GM10266 (cell line): ENCODE results near the gene IL17B.

Source experiments
- DNase-seq: peaks from one replicate; pipeline ENCODE4 v3.0.0; 2012; ENCODE audit errors: extremely low spot score
- CTCF ChIP-seq: IDR thresholded peaks from 2 replicates; pipeline ENCODE4 v1.5.1; 2012; ENCODE audit warnings: mild to moderate bottlenecking, low read depth; ENCODE audit not compliant: control insufficient read depth, insufficient read depth; ENCODE audit errors: missing control alignments

The IL17B gene

GRCh38 chr5:149367972-149368645 lies 11.0 kb downstream of the IL17B start:
- TF ChIP-seq CTCF, result no peak
- DNase-seq, result no peak

DNA sequence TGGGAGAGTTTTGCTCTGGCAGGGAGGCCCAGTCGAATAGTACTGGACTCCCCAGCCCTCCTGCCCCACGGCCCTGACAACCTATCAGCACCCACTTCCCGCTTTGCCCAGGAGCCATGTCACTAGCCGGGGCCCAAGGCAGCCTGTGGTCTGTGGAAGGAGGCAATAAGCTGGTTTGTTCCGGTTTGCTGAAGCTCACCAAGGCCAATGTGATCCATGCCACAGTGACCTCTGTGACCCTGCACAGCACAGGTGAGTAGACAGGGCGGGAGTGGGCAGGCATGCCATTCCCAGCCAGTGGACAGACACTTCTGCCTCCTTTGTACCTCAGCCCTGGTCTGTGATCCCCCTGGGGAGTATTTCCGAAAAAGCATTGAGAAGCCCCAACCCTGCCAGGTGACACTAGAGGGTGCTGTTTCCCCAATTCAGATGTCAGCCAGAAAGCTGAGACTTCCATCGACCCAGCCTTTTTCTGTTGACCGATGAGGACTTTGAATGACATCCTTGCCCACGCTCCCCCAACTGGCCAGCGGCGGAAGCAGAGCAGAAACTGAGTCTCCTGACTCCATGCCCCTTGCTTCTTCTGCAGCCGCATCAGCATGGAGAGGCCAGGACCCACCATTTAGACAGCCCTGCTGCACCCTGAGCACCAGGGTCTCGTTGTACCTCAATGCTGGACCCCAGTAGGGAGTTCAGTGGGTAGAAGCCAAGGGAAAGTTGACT lies 11.7 kb downstream of the IL17B start:
- peak; percentile 81 for DNase-seq
- peak; percentile 87 for TF ChIP-seq CTCF

- DNase-seq, result no peak
- no peak for TF ChIP-seq CTCF
Observed at GRCh38 chr5:149366169-149366729, 12.8 kb downstream of the IL17B start.

- no peak for DNase-seq
- no peak for TF ChIP-seq CTCF
Observed at GRCh38 chr5:149365418-149365817, 13.7 kb downstream of the IL17B start.

- TF ChIP-seq CTCF, result no peak
- no peak for DNase-seq
Observed at GRCh38 chr5:149364719-149365118, 14.4 kb downstream of the IL17B start.

- no peak for DNase-seq
- TF ChIP-seq CTCF, result no peak
Observed at GRCh38 chr5:149363936-149364335, 15.2 kb downstream of the IL17B start.

- no peak for DNase-seq
- no peak for TF ChIP-seq CTCF
Observed at GRCh38 chr5:149363358-149363757, 15.7 kb downstream of the IL17B start.
